Mucosa of rectum (tissue), 2 donors: Measurements from ENCODE around the gene RFX2.
"Not testable (repeated sequence)": the region's sequence is repeated elsewhere in the genome, so short reads cannot be mapped to it uniquely, and the experiment has no call there.

Experiments used
- H3K27ac ChIP-seq, 2 donors: one replicate each; pipeline ENCODE4 v1.7.0; 2013; ENCODE audit warnings: inconsistent platforms in 2 of 2, low read depth in 2 of 2, low read length in 2 of 2
- H3K27me3 ChIP-seq, 2 donors: one replicate each; pipeline ENCODE4 v1.7.0; 2013; ENCODE audit warnings: low read length in 2 of 2; ENCODE audit not compliant: control insufficient read depth in 2 of 2, insufficient read depth in 2 of 2
- H3K36me3 ChIP-seq, 2 donors: one replicate each; pipeline ENCODE4 v1.7.0; 2013; ENCODE audit warnings: low read length in 2 of 2; ENCODE audit not compliant: control insufficient read depth in 2 of 2, insufficient read depth in 2 of 2
- H3K4me1 ChIP-seq, 2 donors: one replicate each; pipeline ENCODE4 v1.7.0; 2013; ENCODE audit warnings: low read length in 2 of 2, mild to moderate bottlenecking in 1 of 2; ENCODE audit not compliant: control insufficient read depth in 2 of 2, insufficient read depth in 2 of 2
- H3K4me3 ChIP-seq, 2 donors: one replicate each; pipeline ENCODE4 v1.7.0; 2013; ENCODE audit warnings: low read length in 2 of 2
- H3K9ac ChIP-seq, 2 donors: one replicate each; pipeline ENCODE4 v1.7.0; 2013; ENCODE audit warnings: low read length in 2 of 2, low read depth in 1 of 2, mild to moderate bottlenecking in 1 of 2
- H3K9me3 ChIP-seq, 2 donors: one replicate each; pipeline ENCODE4 v1.7.0; 2013; ENCODE audit warnings: low read length in 2 of 2; ENCODE audit not compliant: control insufficient read depth in 2 of 2
- donor health status: healthy.
- donor health status: Normal muscosa, but diverticular disease.

The RFX2 gene

DNA sequence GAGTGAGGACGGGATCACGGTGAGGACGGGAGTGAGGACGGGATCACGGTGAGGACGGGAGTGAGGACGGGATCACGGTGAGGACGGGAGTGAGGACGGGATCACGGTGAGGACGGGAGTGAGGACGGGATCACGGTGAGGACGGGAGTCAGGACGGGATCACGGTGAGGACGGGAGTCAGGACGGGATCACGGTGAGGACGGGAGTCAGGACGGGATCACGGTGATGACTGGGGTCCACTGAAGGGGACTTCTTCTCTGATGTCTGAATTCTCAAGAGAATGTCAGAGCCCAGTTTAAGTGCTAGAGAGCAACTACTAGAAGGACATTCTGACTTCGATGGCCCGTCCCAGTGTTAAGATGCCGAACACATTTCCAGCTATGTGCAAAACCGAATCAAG is 85.5 kb downstream of the RFX2 start:
- not testable (repeated sequence) for H3K4me3 ChIP-seq, H3K4me1 ChIP-seq, H3K9me3 ChIP-seq, H3K27me3 ChIP-seq, H3K9ac ChIP-seq, H3K27ac ChIP-seq
- peaks cover 4 to 16% of the 10 kb centered on the region in 2 donors for H3K36me3 ChIP-seq

- H3K4me1 ChIP-seq, result no peaks in the 10 kb centered on the region
- H3K9ac ChIP-seq, result no peak overlapping the region
- no peak overlapping the region for H3K27ac ChIP-seq
- H3K4me3 ChIP-seq, result no peak overlapping the region
- no peaks in the 10 kb centered on the region for H3K9me3 ChIP-seq
- peaks cover 4 to 16% of the 10 kb centered on the region in 2 donors for H3K36me3 ChIP-seq
- no peaks in the 10 kb centered on the region for H3K27me3 ChIP-seq
Measured at GRCh38 chr19:6023936-6024335, 86.4 kb downstream of the RFX2 start.

GRCh38 chr19:6023085-6023682 is 87.1 kb downstream of the RFX2 start:
- H3K4me1 ChIP-seq, result no peaks in the 10 kb centered on the region
- no peaks in the 10 kb centered on the region for H3K27me3 ChIP-seq
- H3K9ac ChIP-seq, result no peak overlapping the region
- H3K9me3 ChIP-seq, result no peaks in the 10 kb centered on the region
- no peak overlapping the region for H3K27ac ChIP-seq
- no peak overlapping the region for H3K4me3 ChIP-seq
- peaks cover 4 to 16% of the 10 kb centered on the region in 2 donors for H3K36me3 ChIP-seq

DNA sequence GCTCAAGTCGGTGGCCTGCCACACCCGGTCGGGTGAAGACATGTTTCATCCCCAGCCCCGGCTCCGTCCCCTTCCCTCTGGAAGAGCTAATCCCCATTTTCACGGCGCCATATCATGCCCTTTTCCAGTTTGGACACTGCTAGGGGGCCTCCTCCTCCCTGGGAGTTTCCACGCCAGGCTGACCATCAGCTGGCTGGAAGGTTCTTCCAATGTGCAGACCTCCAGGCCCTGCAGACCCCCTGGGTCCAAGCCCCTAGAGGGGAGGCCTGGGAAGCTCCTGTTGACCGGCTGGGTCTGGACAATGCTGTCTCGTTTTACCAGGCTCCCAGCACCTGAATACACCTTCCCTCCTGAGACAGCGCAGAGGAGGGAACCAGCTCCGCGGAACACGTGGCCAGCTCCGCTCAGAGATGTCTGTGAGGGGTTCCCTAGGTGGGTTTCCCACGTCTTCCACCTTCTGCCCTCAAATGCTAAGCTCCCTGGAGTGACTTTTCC is 87.7 kb downstream of the RFX2 start:
- Histone ChIP-seq H3K27me3 (no peaks in the 10 kb centered on the region), H3K27ac (no peak overlapping the region), H3K4me3 (no peak overlapping the region), H3K36me3 (peaks cover 4 to 16% of the 10 kb centered on the region in 2 donors), H3K9ac (no peak overlapping the region), H3K9me3 (no peaks in the 10 kb centered on the region), H3K4me1 (no peaks in the 10 kb centered on the region)

DNA sequence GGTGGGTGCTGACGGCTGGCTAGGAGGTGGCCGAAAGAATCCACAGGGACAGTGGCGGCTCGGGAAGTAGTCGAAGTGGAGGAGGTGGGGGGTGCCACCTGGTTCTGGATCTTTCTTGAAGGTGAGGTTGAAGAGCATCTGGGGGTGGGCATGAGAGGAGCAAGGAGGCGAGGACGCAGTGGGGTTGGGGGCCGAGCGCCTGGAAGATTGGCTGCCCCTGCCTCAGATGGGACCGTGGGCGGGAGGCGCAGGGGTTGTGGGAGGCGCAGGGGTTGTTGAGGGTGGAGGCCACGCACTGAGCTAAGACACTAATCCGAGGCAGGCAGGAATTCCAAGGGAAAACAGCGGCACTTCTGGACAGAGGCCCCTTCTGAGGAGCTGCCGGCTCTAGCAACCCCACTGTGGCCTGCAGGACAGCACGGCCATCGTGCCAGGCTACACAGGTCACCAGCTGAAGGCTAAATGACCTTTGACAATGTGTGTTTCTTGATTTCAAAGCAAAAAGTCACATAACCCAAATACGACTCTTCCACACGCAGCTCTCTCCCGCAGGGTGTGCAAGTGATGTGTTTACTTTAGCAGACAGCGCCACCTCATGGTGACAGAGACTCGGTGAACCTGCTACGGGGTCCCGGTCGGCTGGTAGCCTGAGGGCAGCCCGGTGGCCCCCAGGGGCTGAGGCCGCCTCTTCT is 88.3 kb downstream of the RFX2 start:
- Histone ChIP-seq H3K27me3 (no peaks in the 10 kb centered on the region), H3K9ac (no peak overlapping the region), H3K4me3 (no peak overlapping the region), H3K36me3 (peaks cover 4 to 11% of the 10 kb centered on the region in 2 donors), H3K9me3 (no peaks in the 10 kb centered on the region), H3K27ac (no peak overlapping the region), H3K4me1 (no peaks in the 10 kb centered on the region)

- no peaks in the 10 kb centered on the region for H3K27me3 ChIP-seq
- no peak overlapping the region for H3K4me3 ChIP-seq
- H3K9ac ChIP-seq, result no peak overlapping the region
- peaks cover under 1 to 5% of the 10 kb centered on the region in 2 donors for H3K36me3 ChIP-seq
- no peaks in the 10 kb centered on the region for H3K4me1 ChIP-seq
- H3K9me3 ChIP-seq, result no peaks in the 10 kb centered on the region
- H3K27ac ChIP-seq, result no peak overlapping the region
Measured at GRCh38 chr19:6020972-6021805, 89.1 kb downstream of the RFX2 start.

DNA sequence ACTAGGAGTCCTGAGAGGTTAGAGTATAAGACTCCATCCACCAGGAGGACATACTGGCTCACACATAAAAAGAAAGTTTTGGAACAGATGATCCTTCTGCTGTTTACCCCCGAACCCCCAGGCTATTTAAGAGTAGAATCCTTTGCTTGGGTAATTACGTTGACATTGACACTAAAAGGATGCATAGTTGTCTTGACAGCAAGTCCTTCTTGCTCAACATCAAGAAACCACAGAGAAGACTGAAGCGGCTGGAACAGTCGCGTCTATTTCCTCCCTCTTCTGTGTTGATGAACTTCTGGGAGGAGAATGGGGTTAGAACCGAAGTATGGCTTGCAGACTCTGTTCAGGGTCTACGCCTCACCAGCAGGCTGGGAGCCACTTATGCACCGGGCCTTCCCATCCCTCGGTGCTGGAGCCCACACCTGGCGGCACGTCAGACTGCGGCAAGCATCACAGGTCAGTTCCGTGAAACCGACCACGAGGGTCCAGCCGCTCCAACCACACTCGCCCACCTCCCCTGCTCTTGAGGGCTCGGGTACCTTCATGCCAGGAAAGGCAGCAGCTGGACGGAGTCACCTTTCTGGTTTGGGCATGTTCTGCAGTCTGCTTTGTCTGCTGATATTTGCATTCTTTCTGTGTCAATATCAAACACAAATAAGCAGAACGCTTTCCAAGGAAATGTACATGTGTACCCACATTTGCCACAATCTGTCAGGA is 90.0 kb downstream of the RFX2 start:
- H3K9me3 ChIP-seq, result no peaks in the 10 kb centered on the region
- no peak overlapping the region for H3K4me3 ChIP-seq
- H3K36me3 ChIP-seq, result peaks cover 0 to 5% of the 10 kb centered on the region in 2 donors
- H3K27ac ChIP-seq, result no peak overlapping the region
- no peaks in the 10 kb centered on the region for H3K4me1 ChIP-seq
- no peak overlapping the region for H3K9ac ChIP-seq
- no peaks in the 10 kb centered on the region for H3K27me3 ChIP-seq

- H3K27me3 ChIP-seq, result no peaks in the 10 kb centered on the region
- no peaks in the 10 kb centered on the region for H3K9me3 ChIP-seq
Measured at GRCh38 chr19:6018786-6019185, 91.5 kb downstream of the RFX2 start.

DNA sequence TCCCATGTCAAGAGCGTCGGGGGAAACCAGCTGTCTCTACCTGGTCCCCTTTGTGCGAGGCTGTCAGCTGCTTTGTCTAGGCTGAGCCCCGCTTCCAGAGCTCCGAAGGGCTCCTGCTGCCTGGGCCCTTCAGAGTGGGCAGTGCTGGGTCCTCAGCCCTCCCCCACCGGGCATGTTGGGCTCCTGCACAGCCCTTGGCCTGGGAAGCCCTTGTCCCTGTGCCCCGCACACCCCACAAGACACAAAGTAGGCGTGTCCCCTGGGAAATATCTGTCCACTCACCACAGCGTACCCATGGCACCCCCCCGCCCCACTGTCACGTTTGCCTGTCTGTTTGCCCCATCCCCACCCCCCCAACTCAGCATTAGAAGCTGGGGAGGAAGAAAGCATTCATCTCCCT is 92.7 kb downstream of the RFX2 start:
- H3K36me3 ChIP-seq, result peaks cover 0 to 3% of the 10 kb centered on the region in 2 donors
- no peak overlapping the region for H3K9ac ChIP-seq
- no peak overlapping the region for H3K4me3 ChIP-seq
- H3K9me3 ChIP-seq, result no peaks in the 10 kb centered on the region
- no peak overlapping the region for H3K27ac ChIP-seq
- no peaks in the 10 kb centered on the region for H3K4me1 ChIP-seq
- no peaks in the 10 kb centered on the region for H3K27me3 ChIP-seq

More at GRCh38 chr19:6018786-6019185, 91.5 kb downstream of the RFX2 start:
- Histone ChIP-seq H3K4me3 (no peak overlapping the region), H3K27ac (no peak overlapping the region), H3K9ac (no peak overlapping the region), H3K36me3 (peaks cover 0 to 3% of the 10 kb centered on the region in 2 donors), H3K4me1 (no peaks in the 10 kb centered on the region)
